GM19351 (cell line): ENCODE data around the gene ELOVL1.
"Not testable (repeated sequence)": the region's sequence is repeated elsewhere in the genome, so short reads cannot be mapped to it uniquely, and the experiment has no call there.

Source experiments
- ATAC-seq: cut with Tn5 transposase; IDR thresholded peaks from one replicate; pipeline ENCODE4 v1.9.1; 2021; ENCODE audit warnings: mild to moderate bottlenecking, moderate library complexity; ENCODE audit not compliant: unreplicated experiment

Gene ELOVL1

GRCh38 chr1:43382027-43382779, 14.4 kb upstream of the ELOVL1 start:
- no peak for ATAC-seq

- ATAC-seq, result no peak
Measured at GRCh38 chr1:43381612-43382011, 13.8 kb upstream of the ELOVL1 start.

GRCh38 chr1:43379476-43379875, 11.7 kb upstream of the ELOVL1 start:
- no peak for ATAC-seq

- no peak for ATAC-seq
Measured at GRCh38 chr1:43377831-43378230, 10.0 kb upstream of the ELOVL1 start.

- no peak for ATAC-seq
Measured at GRCh38 chr1:43376723-43377235, 9.0 kb upstream of the ELOVL1 start.

- ATAC-seq, result no peak
Measured at GRCh38 chr1:43373066-43373940, 5.5 kb upstream of the ELOVL1 start.

GRCh38 chr1:43372172-43372571, 4.4 kb upstream of the ELOVL1 start:
- no peak for ATAC-seq

- ATAC-seq, result no peak
Measured at GRCh38 chr1:43370564-43370963, 2.8 kb upstream of the ELOVL1 start.

GRCh38 chr1:43369779-43370178, 2.0 kb upstream of the ELOVL1 start:
- not testable (repeated sequence) for ATAC-seq

- no peak for ATAC-seq
Measured at GRCh38 chr1:43368646-43369020, 822 bp upstream of the ELOVL1 start.

GRCh38 chr1:43367026-43367903, 546 bp downstream of the ELOVL1 start:
- ATAC-seq, result peak; percentile 34

- ATAC-seq, result no peak
Measured at GRCh38 chr1:43366601-43367025, 1.2 kb downstream of the ELOVL1 start.

GRCh38 chr1:43366179-43366578, 1.6 kb downstream of the ELOVL1 start:
- ATAC-seq, result no peak

- ATAC-seq, result no peak
Measured at GRCh38 chr1:43365678-43366077, 2.1 kb downstream of the ELOVL1 start.

GRCh38 chr1:43363935-43364525, 3.8 kb downstream of the ELOVL1 start:
- no peak for ATAC-seq

- no peak for ATAC-seq
Measured at GRCh38 chr1:43363283-43363934, 4.4 kb downstream of the ELOVL1 start.

GRCh38 chr1:43360616-43361015, 7.2 kb downstream of the ELOVL1 start:
- no peak for ATAC-seq

GRCh38 chr1:43359696-43360095, 8.1 kb downstream of the ELOVL1 start:
- no peak for ATAC-seq

GRCh38 chr1:43358746-43359693, 8.8 kb downstream of the ELOVL1 start, which contains the start of gene CDC20:
CDC20 (plus strand) TSS chr1:43358981; CDS start chr1:43359216, 235 bp downstream.
- ATAC-seq, result peak; percentile 96
